SU-DHL-6 (cell line): Measurements from ENCODE around the gene TP63.

Experiments
- H2AFZ ChIP-seq: fragments of 200-600 bp; sonication (generic); 2 replicates; pipeline ENCODE4 v1.6.1; 2014; ENCODE audit warnings: low read depth, mild to moderate bottlenecking, moderate library complexity, mixed read lengths, antibody characterized with exemption, low read length; ENCODE audit not compliant: severe bottlenecking
- H3F3A ChIP-seq: fragments of 200-600 bp; shearing (Covaris generic); 2 replicates; pipeline ENCODE4 v1.6.0; 2016; ENCODE audit warnings: antibody characterized with exemption, mild to moderate bottlenecking; ENCODE audit not compliant: insufficient read depth
- H3K27ac ChIP-seq: fragments of 200-600 bp; sonication (generic); 2 replicates; pipeline ENCODE4 v1.5.1; 2016; ENCODE audit warnings: low read depth, mild to moderate bottlenecking, low read length, moderate library complexity, mixed read lengths
- H3K27me3 ChIP-seq: fragments of 200-600 bp; sonication (generic), shearing (Covaris generic); 2 replicates; pipeline ENCODE4 v1.6.0; 2014; ENCODE audit warnings: mild to moderate bottlenecking, low read length
- H3K36me3 ChIP-seq: fragments of 200-600 bp; sonication (generic); 2 replicates; pipeline ENCODE4 v1.6.1; 2014; ENCODE audit warnings: mild to moderate bottlenecking, low read length, mixed read lengths
- H3K4me2 ChIP-seq: fragments of 300-600, 200-600 bp; shearing (Covaris generic), sonication (generic); 2 replicates; pipeline ENCODE4 v1.6.0; 2014; ENCODE audit warnings: low read length, low read depth, mild to moderate bottlenecking; ENCODE audit not compliant: poor library complexity, severe bottlenecking
- H3K4me3 ChIP-seq: fragments of 200-600 bp; sonication (generic); 2 replicates; pipeline ENCODE4 v1.5.1; 2014; ENCODE audit warnings: antibody characterized with exemption, low read length, mild to moderate bottlenecking, mixed read lengths; ENCODE audit not compliant: insufficient read depth, poor library complexity, severe bottlenecking
- H3K79me2 ChIP-seq: fragments of 200-600 bp; sonication (generic); 2 replicates; pipeline ENCODE4 v1.6.1; 2014; ENCODE audit warnings: mild to moderate bottlenecking, low read length, moderate library complexity; ENCODE audit not compliant: insufficient read depth
- H3K9ac ChIP-seq: fragments of 200-600 bp; sonication (generic); 2 replicates; pipeline ENCODE4 v1.7.0; 2014; ENCODE audit warnings: mild to moderate bottlenecking, low read length
- H3K9me2 ChIP-seq: fragments of 200-600 bp; sonication (generic); replicated peaks from 2 replicates; pipeline ENCODE4 v1.6.1; 2014; ENCODE audit warnings: low read length; ENCODE audit not compliant: insufficient read depth
- H3K9me3 ChIP-seq: fragments of 200-600 bp; sonication (generic); 2 replicates; pipeline ENCODE4 v1.6.1; 2014; ENCODE audit warnings: low read length, mixed read lengths; ENCODE audit not compliant: insufficient read depth
- H4K20me1 ChIP-seq: fragments of 200-600 bp; sonication (generic); 2 replicates; pipeline ENCODE4 v1.6.1; 2014; ENCODE audit warnings: low read depth, mild to moderate bottlenecking, antibody characterized with exemption, low read length, moderate library complexity, mixed read lengths
- CTCF ChIP-seq: fragments of 200-600 bp; sonication (generic); IDR thresholded peaks from one replicate; pipeline ENCODE4 v1.5.1; 2017; ENCODE audit warnings: antibody characterized with exemption, mild to moderate bottlenecking, low read length, moderate library complexity; ENCODE audit not compliant: insufficient read depth, poor library complexity, severe bottlenecking
- EZH2phosphoT487 ChIP-seq: fragments of 200-600 bp; sonication (generic), shearing (Covaris generic); conservative IDR thresholded peaks from 2 replicates; pipeline ENCODE4 v1.6.1; 2018; ENCODE audit warnings: mild to moderate bottlenecking, antibody characterized with exemption, low read length, moderate library complexity, mixed read lengths

Gene TP63

GRCh38 chr3:189734061-189734460 is 102.9 kb downstream of the TP63 start:
- Histone ChIP-seq H3K36me3 (no peaks in the 10 kb centered on the region), H3F3A (no peaks in the 10 kb centered on the region), H4K20me1 (no peaks in the 10 kb centered on the region), H3K4me3 (no peak overlapping the region), H3K27me3 (no peaks in the 10 kb centered on the region), H3K9me2 (no peaks in the 10 kb centered on the region), H3K27ac (no peak overlapping the region), H3K79me2 (no peaks in the 10 kb centered on the region), H3K9me3 (no peaks in the 10 kb centered on the region), H3K9ac (no peak overlapping the region), H3K4me2 (no peak overlapping the region), H2AFZ (no peak overlapping the region)
- no peak for TF ChIP-seq EZH2phosphoT487
- TF ChIP-seq CTCF, result no peak

GRCh38 chr3:189735913-189736312 is 104.7 kb downstream of the TP63 start:
- Histone ChIP-seq H3K79me2 (no peaks in the 10 kb centered on the region), H3K27ac (no peak overlapping the region), H3K9me3 (no peaks in the 10 kb centered on the region), H3K9me2 (no peaks in the 10 kb centered on the region), H3K4me3 (no peak overlapping the region), H2AFZ (no peak overlapping the region), H3F3A (no peaks in the 10 kb centered on the region), H4K20me1 (no peaks in the 10 kb centered on the region), H3K27me3 (no peaks in the 10 kb centered on the region), H3K9ac (no peak overlapping the region), H3K4me2 (no peak overlapping the region), H3K36me3 (no peaks in the 10 kb centered on the region)
- TF ChIP-seq EZH2phosphoT487 (no peak), CTCF (no peak)

- no peaks in the 10 kb centered on the region for H4K20me1 ChIP-seq
- no peak overlapping the region for H2AFZ ChIP-seq
- H3K27me3 ChIP-seq, result no peaks in the 10 kb centered on the region
- no peaks in the 10 kb centered on the region for H3K36me3 ChIP-seq
- no peak for TF ChIP-seq EZH2phosphoT487
- TF ChIP-seq CTCF, result no peak
- no peak overlapping the region for H3K9ac ChIP-seq
- no peak overlapping the region for H3K4me3 ChIP-seq
- no peak overlapping the region for H3K4me2 ChIP-seq
- H3K79me2 ChIP-seq, result no peaks in the 10 kb centered on the region
- H3K27ac ChIP-seq, result no peak overlapping the region
- no peaks in the 10 kb centered on the region for H3K9me2 ChIP-seq
- H3K9me3 ChIP-seq, result no peaks in the 10 kb centered on the region
- H3F3A ChIP-seq, result no peaks in the 10 kb centered on the region
These were observed 105.9 kb downstream of the TP63 start for GRCh38 chr3:189737071-189737470.

GRCh38 chr3:189737619-189738018 is 106.4 kb downstream of the TP63 start:
- H3K9me2 ChIP-seq, result no peaks in the 10 kb centered on the region
- no peaks in the 10 kb centered on the region for H3K79me2 ChIP-seq
- H3K36me3 ChIP-seq, result no peaks in the 10 kb centered on the region
- no peaks in the 10 kb centered on the region for H3K27me3 ChIP-seq
- no peak overlapping the region for H3K4me3 ChIP-seq
- TF ChIP-seq EZH2phosphoT487, result no peak
- TF ChIP-seq CTCF, result no peak
- no peak overlapping the region for H2AFZ ChIP-seq
- H3K4me2 ChIP-seq, result no peak overlapping the region
- no peaks in the 10 kb centered on the region for H4K20me1 ChIP-seq
- H3K9me3 ChIP-seq, result no peaks in the 10 kb centered on the region
- no peaks in the 10 kb centered on the region for H3F3A ChIP-seq
- H3K9ac ChIP-seq, result no peak overlapping the region
- no peak overlapping the region for H3K27ac ChIP-seq
